WI38 (cell line): ENCODE results near the gene CDC6.
"Not testable (repeated sequence)": the region's sequence is repeated elsewhere in the genome, so short reads cannot be mapped to it uniquely, and the experiment has no call there.

Source experiments
- H3K4me3 ChIP-seq: 2 replicates; pipeline ENCODE4 v1.5.1; 2011; ENCODE audit warnings: low read depth, mild to moderate bottlenecking, control low read depth, low read length
- CTCF ChIP-seq: IDR thresholded peaks from 2 replicates; pipeline ENCODE4 v1.5.1; 2012; ENCODE audit warnings: low read depth, mild to moderate bottlenecking, control low read depth, low read length

The CDC6 gene

GRCh38 chr17:40287159-40287493 is 553 bp upstream of the CDC6 start:
- no peak overlapping the region for H3K4me3 ChIP-seq
- TF ChIP-seq CTCF: no peak

GRCh38 chr17:40290629-40291280 is 3.1 kb downstream of the CDC6 start:
- peak; percentile 41; the same call in 1 of the 2 replicates for TF ChIP-seq CTCF
- H3K4me3 ChIP-seq: no peak overlapping the region

GRCh38 chr17:40291281-40291664 is 3.6 kb downstream of the CDC6 start:
- no peak overlapping the region for H3K4me3 ChIP-seq
- TF ChIP-seq CTCF: no peak

- no peak overlapping the region for H3K4me3 ChIP-seq
- no peak for TF ChIP-seq CTCF
Observed at GRCh38 chr17:40293363-40293762, 5.7 kb downstream of the CDC6 start.

GRCh38 chr17:40295488-40296436 is 8.1 kb downstream of the CDC6 start:
- TF ChIP-seq CTCF: no peak
- no peak overlapping the region for H3K4me3 ChIP-seq

- no peak for TF ChIP-seq CTCF
Observed at GRCh38 chr17:40297511-40297910, 9.8 kb downstream of the CDC6 start.

GRCh38 chr17:40298726-40299125 is 11.0 kb downstream of the CDC6 start:
- TF ChIP-seq CTCF: no peak

More at GRCh38 chr17:40297511-40297910, 9.8 kb downstream of the CDC6 start:
- no peak overlapping the region for H3K4me3 ChIP-seq

GRCh38 chr17:40299159-40299757 is 11.6 kb downstream of the CDC6 start:
- not testable (repeated sequence) for H3K4me3 ChIP-seq

More at GRCh38 chr17:40298726-40299125, 11.0 kb downstream of the CDC6 start:
- no peak overlapping the region for H3K4me3 ChIP-seq
